HCEC 1CT (cell line): Measurements from ENCODE around the gene GDPGP1.
A peak's percentile ranks its signal among the peaks of the same experiment; 100 is the strongest.

Source experiments
- DNase-seq: peaks from one replicate; pipeline ENCODE4 v3.0.0-alpha.2; 2017

The GDPGP1 gene

DNA sequence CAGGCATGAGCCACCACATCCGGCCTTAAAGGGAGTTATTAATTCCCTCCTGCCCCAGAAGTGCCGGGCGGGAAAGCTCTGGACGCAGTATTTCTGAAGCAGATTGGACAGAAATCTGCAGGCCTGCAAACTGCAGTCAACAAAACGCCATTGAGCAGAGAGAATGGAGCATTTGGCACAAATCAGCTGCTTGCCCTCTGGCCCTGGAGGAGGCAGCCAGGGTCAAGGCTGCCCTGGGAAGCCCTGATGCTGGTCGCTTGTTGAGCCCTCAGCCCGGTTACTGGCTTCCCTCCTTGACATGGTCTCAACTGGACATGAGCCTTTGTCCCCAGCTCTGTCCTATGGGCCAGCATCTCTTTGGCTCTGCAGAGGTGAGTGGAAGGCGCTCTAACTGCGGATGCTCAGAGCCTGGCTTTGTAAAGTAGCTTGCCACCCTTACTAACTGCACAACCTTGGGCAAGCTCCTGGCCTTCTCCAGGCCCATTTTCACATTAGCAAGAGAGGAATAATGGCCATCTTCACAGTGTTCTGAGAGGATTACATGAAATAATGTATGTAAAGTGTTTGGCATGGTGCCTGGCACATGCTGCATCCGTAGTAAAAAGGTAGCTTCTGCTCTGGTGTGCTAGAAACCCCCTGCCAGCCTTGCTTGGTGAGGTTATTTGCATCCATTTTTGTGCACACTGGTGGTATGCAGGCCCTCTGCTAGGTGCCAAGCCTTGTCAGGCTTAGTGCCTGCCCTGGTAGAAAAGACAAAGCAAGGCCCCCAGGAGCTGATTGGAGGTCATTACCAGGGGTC is 28.8 kb upstream of the GDPGP1 start:
- DNase-seq: no peak

DNA sequence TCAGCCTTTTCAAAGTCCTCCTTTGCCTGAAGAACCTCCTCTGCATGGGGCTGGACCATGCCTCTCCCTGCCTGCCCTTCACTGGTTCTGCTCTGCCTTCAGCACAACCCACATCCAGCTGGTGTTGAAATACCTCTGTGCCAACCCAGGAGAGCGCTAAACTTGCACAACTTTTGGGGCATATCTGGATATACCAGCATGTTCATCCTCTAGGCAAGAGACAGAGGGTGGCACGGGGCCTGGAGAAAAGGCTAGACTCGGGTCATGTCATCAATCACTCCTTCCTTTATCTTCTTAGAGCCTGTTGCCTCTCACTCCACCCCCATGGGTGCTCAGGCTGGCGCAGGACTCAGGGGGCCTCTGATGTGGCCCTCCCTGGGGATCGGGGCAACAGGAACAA is 28.1 kb upstream of the GDPGP1 start:
- no peak for DNase-seq

DNA sequence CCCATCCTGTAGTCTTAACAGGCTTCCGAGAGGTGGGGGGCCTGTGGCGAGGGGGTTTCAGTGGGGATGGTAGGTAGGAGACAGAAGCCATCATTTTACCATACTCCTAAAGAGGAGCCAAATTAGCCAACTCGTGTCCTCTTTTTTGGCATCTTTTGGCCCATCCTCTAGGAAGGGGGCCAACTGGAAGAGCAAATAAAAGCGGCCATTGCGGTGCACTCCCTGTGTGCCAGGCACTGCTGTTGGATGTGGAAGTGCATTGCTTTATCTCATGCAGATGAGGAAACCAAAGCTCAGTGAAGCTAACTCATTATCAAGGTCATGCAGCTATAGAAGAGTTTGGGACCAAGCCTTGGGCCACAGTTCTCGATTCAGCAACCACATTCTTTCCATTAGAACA is 26.8 kb upstream of the GDPGP1 start:
- DNase-seq: no peak

DNA sequence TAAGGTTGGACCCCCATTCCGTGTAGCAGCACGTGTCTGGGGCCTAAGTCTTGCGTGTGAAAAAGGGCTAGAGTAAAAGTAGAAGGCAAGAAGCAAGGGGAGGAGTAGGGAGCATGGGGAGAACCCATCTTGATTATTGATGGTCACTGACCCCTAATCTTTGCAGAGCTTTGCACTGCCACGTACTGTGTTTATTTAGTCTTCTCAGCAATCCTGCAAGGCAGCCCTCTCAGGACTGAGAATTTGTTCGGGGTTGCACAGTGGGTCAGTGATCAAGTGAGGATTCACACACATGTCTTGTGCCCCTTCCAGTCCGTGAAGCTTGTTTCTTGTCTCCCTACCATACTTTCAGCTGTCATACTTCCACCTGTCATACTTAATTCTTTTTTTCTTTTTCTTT is 25.7 kb upstream of the GDPGP1 start:
- no peak for DNase-seq

DNA sequence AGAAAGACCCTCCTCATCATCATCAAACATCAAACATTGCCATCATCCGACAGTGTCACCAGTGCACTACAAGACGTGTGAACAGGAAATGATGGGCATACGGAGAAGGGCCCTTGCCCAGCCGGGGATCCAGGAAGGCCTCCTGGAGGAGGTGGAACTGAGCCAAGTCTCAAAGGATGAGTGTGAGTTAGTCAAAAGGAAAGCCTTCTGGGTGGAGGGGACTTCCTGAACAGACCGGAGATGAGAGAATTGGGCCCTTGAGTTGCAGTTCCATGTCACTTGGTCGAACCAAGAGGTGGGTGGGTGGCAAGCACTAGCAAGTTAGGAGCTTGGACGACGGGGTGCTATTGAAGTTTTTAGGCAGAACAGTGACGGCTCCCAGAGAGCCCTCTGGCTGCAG is 24.4 kb upstream of the GDPGP1 start:
- no peak for DNase-seq

DNA sequence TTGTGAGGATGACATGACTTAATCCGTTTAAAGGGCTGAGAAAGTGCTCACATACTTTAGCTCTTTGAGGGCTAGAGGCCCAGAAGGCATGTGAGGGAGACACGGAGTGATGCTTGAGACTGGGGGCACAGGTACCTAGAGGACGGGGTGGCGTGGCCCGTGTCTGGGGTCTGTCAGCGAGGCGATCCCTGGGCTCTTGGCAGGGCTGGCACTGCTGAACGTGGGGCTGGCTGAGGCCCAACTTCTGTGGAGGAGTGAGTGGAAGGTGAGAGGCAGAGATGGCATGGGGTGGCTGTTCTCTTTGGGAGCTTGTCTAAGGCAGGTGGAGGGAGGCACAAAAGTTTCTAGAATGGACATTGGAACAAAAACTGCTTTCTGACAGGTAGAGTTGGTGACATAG is 23.4 kb upstream of the GDPGP1 start:
- no peak for DNase-seq

DNA sequence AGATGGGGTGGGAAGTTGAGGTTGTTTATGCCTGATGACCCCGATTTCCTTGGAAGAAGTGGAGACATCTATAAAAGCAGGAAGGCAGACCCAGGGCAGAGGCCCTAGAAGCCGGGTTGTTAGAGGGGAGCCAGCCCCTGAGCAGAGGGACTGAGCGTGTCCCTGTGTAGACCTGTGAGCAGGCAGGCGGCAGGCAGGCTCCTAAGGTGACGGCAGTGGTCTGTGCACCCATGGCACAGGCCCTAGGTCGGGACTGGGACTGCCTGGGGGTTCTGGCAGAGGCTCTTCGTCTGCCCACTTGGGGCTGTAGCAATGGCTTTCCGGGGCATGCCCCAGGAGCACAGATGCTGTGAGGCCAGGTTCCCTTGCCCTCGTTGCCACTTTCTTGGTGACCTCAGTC is 23.0 kb upstream of the GDPGP1 start:
- DNase-seq: no peak

DNA sequence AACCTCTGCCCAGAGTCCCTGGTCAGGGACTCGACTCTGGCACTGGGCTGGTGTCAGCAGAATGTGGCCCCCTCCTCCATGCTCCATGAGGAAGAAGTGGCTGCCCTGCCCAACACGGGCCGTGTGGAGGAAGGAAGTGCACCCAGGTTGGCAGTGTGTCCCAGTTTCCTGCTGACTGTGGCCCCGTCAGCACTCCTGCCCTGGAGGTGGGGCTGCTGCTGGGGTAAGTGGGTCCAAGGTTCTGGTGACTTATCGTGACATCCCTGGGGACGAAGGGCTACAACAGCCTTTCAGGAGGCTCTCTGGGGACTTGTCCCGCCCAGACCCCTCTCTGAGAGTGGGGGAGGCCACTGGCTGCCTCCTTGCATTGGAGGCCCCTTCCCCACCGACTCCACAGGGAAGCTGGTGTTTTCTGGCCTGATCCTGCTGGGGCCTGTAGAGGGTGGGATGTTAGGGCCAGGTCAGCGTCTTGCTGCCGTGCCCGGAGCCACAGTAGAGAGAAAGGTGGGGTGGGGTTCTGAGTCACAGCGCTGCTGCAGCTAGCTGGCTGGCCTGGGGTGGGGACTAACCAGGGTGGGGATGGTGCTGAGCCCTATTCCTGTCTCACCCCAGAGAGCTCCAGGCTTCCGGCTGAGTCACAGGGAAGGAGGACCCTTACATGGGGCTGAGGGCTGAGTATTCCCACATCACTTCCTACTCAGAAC is 22.4 kb upstream of the GDPGP1 start:
- DNase-seq: no peak

DNA sequence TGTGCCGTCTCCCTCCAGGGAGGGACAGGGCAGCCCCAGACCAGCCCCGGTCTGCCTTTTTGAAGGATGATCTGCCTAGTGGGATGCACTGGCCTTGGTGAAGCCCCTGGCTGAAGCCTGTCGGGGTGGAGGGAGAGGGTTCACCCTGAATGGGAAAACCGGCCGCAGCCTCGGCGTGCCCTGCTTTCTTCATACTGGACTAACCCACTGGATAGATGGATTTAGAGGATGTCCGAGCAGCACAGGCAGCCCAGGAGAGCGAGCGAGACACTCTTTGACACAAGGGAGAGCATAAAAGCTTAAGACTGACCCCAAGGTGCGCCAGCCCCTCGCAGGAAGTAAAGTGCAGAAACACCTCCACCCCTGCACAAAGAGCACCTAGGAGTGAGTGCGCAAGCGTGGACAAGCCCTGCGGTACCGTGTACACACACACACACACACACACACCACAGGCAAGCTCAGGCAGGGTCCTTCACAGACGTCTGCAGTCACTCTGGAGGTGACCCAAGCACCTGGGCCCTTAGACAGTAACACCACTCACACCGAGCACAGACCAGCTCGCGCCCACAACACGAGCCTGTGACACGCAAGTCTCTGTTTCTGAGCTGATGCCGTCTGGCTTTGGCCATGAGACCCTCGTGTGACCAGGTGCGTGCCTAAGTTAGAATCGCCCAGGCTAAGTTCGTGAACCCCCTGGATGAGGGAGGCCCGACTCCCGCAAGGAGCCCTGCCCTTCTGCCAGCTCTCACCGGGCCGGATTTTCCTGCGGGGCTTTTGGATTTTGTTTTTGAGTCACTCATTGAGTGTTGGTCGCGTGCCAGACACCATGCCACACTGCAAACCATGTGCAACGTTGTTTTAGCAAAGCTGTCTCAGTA is 21.5 kb upstream of the GDPGP1 start:
- DNase-seq: no peak

DNA sequence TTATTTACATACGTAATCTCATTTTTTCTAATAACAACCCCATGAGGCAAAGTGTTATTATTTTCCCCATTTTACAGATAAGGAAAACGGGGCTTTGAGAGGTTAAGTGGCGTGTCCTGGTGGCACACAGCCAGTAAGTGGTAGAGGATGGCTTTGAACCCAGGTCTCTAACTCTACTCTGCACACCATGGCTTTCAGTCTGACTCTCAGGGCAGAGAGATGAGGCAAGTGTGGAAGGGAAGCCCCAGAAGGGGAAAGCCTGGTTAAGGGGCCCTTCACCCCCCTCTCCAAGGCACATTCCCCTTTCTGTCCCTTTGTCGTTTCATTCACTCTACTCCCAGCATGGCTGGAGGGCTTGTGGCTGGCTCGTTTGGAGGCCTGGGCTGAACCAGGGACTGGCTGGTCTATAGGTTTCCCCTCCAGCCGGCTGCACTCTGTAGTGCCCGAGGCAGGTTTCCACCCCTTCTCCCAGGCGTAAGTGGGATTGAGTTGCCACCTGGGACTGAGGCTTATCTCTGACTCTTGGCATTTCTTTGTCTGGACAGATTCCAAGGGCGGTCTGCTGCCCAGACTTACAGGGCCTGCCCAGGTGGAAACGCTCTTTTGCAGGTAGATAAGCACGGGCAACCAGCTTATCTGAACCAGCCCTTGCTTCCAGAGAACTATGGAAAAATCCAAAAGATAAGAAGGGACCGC is 20.7 kb upstream of the GDPGP1 start:
- no peak for DNase-seq

DNA sequence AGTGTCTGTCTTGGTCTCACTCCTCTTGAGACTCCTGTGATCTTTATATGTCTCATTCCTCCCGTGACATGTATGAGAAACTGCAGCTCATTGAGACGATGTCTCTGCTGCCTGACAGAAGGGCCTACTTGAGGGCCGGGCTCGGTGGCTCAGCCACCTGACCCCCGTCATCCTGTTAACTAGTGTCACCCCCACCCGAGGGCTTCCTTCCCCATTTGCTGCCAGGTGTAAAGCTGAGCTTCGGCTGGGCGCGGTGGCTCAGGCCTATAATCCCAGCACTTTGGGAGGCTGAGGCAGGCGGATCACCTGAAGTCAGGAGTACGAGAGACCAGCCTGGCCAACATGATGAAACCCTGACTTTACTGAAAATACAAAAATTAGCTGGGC is 20.2 kb upstream of the GDPGP1 start:
- DNase-seq: no peak

DNA sequence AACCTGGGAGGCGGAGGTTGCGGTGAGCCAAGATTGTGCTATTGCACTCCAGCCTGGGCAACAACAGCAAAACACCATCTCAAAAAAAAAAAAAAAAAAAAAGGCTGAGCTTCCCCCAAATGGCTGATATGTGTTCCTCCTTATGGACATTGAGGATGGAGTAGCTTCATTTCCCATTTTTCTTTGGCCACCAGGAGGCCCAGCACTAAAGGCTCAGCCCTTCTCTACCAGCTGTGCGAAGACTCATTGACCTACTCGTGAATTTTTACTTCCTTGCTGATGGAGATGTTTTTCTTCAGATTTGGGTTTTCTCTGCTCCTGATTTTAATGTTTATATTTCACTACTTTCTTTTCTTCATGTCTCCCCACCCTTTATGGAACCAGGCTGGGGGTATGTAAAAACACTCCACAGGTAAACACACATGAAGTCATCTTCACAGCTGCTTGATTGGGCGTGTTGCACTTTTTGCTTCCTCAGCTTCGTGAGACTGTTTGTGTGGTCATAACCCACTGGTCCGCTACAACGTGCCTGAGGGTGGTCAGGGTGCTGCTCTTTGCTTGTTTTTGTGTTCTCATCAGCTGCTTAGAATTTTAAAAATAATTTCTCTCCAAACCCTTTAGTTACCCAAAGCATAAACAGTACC is 19.3 kb upstream of the GDPGP1 start:
- DNase-seq: peak; percentile 29

DNA sequence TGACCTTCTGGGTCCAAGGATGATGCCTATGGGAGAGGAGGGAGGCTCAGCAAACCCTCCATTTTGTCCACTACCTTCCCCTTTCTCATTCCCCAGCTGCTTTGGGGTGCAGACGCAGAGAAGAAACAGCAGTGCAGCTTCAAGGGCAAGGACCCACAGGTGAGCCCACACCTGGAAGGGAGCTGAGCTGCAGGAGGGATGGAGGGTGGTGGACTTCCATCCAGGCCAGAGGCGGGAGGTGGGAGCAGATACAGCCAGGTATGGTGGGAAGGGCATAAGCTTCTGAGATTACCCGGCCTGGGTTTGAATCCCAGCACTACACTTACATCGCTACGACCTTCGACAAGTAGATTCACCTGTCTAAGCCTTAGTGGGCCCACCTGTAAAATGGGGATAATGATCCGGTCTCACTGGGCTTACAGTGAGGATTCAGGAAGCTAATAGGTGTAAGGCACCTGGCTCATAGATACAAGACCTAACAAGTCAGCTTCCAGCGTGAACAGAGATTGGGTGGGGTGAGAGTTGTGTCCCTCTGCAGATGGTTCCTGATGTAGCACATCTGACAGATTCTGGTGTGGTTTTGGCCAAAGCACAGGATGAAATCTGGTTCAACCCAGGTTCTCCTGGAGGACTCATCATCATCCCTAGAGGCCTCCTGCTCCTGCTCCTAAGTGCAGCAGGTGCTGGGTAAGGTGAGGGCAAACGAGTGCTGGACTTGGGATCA is 16.2 kb upstream of the GDPGP1 start:
- DNase-seq: no peak

DNA sequence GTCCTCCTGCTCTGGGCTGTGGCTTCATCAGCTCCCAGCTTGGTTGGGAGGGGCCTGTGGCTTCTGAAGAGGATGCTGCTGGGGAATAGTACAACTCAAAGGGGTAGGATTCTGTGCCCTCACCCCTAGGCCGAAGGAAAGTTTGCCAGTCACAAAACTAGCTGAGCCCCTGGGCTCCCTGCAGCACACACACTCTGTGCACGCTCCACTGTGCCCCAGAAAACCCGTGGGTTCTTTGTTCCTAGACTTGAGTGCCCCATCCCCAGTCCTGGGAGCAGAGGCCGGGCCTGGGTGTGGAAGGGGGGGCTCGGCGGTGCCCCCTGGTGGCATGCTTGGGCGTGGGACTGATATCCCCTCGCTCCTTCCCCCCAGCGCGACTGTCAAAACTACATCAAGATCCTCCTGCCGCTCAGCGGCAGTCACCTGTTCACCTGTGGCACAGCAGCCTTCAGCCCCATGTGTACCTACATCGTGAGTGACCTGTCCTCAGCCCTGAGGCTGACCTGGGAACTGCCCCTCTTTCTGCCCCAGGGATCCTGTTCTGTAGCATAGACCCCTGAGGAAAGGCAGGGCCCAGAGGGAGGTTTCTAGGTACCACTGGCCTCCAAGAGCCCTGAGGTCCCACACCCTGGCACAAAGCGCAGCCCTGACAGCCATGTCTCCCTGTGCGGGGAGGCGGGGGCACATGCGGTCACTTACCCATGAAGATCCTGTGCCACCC is 14.4 kb upstream of the GDPGP1 start:
- no peak for DNase-seq

DNA sequence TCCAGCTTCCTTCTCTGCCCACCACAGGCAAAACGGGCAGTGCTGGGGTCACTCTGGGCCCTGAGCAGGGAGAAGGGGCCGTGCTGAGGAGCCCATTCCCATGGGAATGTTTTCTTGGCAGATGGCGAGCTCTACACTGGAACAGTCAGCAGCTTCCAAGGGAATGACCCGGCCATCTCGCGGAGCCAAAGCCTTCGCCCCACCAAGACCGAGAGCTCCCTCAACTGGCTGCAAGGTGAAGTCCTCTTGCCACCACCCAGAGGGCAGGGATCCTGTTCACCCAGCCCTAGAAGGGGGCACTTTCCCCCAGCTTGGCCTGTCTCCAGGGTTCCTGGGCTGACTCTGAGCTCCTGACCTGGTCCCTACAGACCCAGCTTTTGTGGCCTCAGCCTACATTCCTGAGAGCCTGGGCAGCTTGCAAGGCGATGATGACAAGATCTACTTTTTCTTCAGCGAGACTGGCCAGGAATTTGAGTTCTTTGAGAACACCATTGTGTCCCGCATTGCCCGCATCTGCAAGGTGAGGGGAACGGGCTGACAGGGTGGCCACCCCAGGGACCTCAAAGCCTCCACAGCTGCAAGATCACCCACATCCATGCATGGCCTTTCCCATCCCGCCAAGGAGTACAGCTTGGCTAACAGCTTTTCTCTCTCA is 12.6 kb upstream of the GDPGP1 start:
- DNase-seq: peak; percentile 76

DNA sequence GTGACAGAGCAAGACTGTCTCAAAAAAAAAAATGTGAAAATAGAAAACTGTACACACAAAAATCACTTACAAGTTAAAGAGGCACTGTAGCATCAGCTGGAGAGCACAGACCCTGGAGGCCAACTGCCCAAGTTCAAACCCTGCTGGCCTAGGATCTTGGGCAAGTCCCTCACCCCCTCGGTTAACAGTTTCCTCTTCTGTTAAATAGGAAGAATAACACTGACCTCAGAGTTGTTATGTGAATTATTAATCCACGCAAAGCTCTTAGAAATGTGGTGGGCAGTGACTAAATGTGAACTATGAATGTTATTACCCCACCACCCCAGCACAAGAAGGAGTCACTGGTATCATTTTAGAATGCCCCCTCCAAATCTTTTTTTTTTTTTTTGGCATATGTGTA is 11.5 kb upstream of the GDPGP1 start:
- no peak for DNase-seq

DNA sequence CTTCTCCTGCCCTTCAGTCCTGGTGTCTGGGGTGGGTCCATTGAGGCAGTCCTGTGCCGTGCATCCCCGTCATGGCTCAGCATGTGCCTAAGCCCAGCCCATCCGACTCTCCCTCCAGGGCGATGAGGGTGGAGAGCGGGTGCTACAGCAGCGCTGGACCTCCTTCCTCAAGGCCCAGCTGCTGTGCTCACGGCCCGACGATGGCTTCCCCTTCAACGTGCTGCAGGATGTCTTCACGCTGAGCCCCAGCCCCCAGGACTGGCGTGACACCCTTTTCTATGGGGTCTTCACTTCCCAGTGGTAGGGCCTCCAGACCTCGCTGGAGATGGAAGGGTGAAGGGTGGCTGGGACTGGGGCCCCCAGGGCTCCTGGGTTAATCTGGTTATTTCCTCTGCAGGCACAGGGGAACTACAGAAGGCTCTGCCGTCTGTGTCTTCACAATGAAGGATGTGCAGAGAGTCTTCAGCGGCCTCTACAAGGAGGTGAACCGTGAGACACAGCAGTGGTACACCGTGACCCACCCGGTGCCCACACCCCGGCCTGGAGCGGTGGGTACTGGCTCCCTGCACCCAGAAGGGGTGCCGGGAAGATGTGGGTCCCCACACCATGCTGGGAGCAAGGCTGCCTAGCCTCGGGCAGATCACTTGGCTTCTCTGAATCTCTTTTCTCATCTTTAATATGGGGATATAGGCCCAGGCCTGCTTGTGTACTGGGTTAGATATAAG is 10.4 kb upstream of the GDPGP1 start:
- DNase-seq: no peak

DNA sequence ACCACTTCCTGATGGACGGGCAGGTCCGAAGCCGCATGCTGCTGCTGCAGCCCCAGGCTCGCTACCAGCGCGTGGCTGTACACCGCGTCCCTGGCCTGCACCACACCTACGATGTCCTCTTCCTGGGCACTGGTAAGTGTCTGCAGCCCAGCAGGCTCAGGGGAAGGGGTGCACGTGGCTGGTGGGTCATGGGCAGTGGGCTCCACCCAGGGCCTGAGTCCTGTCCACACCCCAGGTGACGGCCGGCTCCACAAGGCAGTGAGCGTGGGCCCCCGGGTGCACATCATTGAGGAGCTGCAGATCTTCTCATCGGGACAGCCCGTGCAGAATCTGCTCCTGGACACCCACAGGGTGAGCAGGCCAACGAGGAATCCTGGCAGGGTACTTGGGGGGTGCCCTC is 9.0 kb upstream of the GDPGP1 start:
- DNase-seq: no peak

DNA sequence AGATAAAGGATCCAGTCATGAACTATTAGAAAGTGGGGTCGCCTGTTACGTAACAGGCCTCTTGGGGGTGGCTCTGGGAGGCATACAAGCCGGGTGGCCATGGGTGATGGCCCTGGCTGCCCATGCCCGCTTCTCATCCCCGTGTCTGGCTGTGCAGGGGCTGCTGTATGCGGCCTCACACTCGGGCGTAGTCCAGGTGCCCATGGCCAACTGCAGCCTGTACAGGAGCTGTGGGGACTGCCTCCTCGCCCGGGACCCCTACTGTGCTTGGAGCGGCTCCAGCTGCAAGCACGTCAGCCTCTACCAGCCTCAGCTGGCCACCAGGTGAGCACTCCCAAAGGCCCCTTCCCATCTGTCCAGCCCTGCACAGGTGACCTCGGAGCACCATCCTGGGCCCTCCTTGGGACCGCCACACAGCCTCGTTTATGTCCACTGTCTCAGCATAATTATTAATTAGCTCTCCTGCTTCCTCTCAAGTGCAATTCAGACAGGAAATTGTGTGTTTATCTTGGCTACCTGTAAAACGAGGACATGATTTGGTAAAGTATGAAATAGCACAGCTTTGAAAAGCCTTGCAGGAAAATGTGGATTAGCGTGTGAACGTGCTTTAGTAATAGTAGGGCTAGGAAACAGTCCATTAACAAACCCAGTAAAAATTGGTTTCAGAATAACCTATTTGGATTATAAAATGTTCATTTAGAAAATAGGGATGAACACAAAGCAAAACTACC is 8.3 kb upstream of the GDPGP1 start:
- no peak for DNase-seq
